K562 (cell line): ENCODE results near the gene CD300LD.

ENCODE experiments used
- BRD9 ChIP-seq: fragments of 450-650 bp; IDR thresholded peaks from 2 replicates; pipeline ENCODE4 v1.6.1; 2018; ENCODE audit warnings: low read depth; ENCODE audit not compliant: partially characterized antibody
- CBFB ChIP-seq: sonication (generic); formaldehyde crosslinking; IDR thresholded peaks from 2 replicates; pipeline ENCODE4 v1.4.0; 2020; ENCODE audit warnings: mild to moderate bottlenecking, missing genetic modification reagents
- CTCF ChIP-seq, 3 experiments: IDR thresholded peaks in 2 of 3; conservative IDR thresholded peaks in 1 of 3; 2 replicates each; pipeline ENCODE4 v1.5.1; 2011 to 2012; ENCODE audit warnings: low read length in 3 of 3, mild to moderate bottlenecking in 3 of 3, control low read depth in 2 of 3, improper control_type of control experiment in 1 of 3, inconsistent platforms in 1 of 3, low read depth in 1 of 3, mixed read lengths in 1 of 3, moderate library complexity in 1 of 3; ENCODE audit not compliant: insufficient read depth in 2 of 3
- JUNB ChIP-seq: fragments of 450-650 bp; formaldehyde crosslinking; conservative IDR thresholded peaks from 2 replicates; pipeline ENCODE4 v1.4.0; 2020; ENCODE audit warnings: mild to moderate bottlenecking
- MAX ChIP-seq: sonication (generic); formaldehyde crosslinking; IDR thresholded peaks from 2 replicates; pipeline ENCODE4 v1.9.0; 2022; ENCODE audit warnings: mild to moderate bottlenecking, missing genetic modification reagents
- MED1 ChIP-seq: sonication (generic); formaldehyde crosslinking; IDR thresholded peaks from 2 replicates; pipeline ENCODE4 v1.8.1; 2023; ENCODE audit warnings: missing genetic modification reagents, borderline replicate concordance
- NBN ChIP-seq: fragments of 450-650 bp; IDR thresholded peaks from 2 replicates; pipeline ENCODE4 v1.6.1; 2016; ENCODE audit warnings: low read depth, mild to moderate bottlenecking
- POLR2AphosphoS5 ChIP-seq: IDR thresholded peaks from 2 replicates; pipeline ENCODE4 v1.6.1; 2011; ENCODE audit warnings: mild to moderate bottlenecking, low read depth, low read length, moderate library complexity; ENCODE audit not compliant: control insufficient read depth, insufficient read depth
- SMAD2 ChIP-seq: fragments of 150-350 bp; IDR thresholded peaks from 2 replicates; pipeline ENCODE4 v1.6.1; 2014; ENCODE audit warnings: low read depth, mild to moderate bottlenecking, low read length
- USF2 ChIP-seq: sonication (generic); formaldehyde crosslinking; IDR thresholded peaks from 2 replicates; pipeline ENCODE4 v1.5.0; 2020; ENCODE audit warnings: missing genetic modification reagents
- ZNF184 ChIP-seq: sonication (generic); formaldehyde crosslinking; IDR thresholded peaks from 2 replicates; pipeline ENCODE4 v1.5.0; 2020; ENCODE audit warnings: missing genetic modification reagents
- ZNF274 ChIP-seq: IDR thresholded peaks from 2 replicates; pipeline ENCODE4 v1.6.1; 2011; ENCODE audit warnings: low read depth, mild to moderate bottlenecking, low read length, moderate library complexity, borderline replicate concordance
- TF ChIP-seq, protein P1 (sequence below): IDR thresholded peaks from 3 replicates; pipeline ENCODE4 v1.6.1; 2011; ENCODE audit warnings: borderline replicate concordance, mild to moderate bottlenecking; ENCODE audit not compliant: insufficient read length, insufficient read depth

DNA sequence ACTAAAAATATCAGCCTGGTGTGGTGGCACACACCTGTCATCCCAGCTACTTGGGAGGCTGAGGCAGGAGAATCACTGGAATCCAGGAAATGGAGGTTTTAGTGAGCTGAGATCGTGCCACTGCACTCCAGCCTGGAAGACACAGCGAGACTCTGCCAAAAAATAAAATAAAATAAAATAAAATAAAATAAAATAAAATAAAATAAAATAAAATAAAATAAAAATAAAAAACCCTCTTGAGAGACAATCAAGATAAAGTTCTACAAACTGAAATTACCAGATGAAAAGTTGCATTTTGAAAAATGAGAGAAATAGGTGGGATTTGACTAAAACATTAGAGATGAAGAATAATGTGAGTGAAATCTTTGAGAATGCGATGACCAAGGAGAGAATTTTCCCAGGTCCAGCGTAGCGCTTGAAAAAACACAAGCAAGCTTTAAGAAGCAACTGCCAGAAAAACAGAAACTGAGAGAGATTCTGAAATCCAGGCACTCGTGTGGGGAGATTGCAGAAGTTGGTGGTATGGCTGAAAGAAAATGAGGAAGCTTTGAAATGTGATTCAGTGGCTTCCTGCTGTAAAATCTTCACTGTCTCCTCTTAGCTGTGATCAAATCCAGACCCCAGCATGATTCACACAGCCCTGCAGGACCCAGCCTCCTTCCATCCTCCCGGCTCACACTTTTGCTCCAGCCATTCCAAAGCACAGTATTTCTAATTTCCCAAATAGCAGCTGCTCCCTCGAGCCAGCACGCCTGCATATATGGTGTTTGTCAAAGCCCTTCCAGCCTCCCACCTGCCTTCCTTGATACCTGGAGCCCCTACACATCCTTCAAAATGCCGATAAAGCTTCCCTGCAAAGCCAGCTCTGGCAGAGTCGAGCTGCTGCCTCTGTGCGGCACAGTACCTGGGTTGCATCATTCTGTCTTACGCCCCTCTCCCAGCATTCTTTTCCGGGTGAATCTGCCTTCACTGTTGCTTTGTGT, 39.7 kb upstream of the CD300LD start:
- TF ChIP-seq JUNB (CRISPR knock-in tag), result no peak
- TF ChIP-seq SMAD2, result no peak
- no peak for TF ChIP-seq BRD9
- no peak for TF ChIP-seq POLR2AphosphoS5
- no peak for TF ChIP-seq MAX (CRISPR knock-in tag)
- no peak for TF ChIP-seq MED1 (CRISPR knock-in tag)
- no peak for TF ChIP-seq CBFB
- TF ChIP-seq USF2 (CRISPR knock-in tag), result no peak
- no peak for TF ChIP-seq ZNF184 (CRISPR knock-in tag)
- TF ChIP-seq ZNF274, result no peak
- TF ChIP-seq, protein P1, sequence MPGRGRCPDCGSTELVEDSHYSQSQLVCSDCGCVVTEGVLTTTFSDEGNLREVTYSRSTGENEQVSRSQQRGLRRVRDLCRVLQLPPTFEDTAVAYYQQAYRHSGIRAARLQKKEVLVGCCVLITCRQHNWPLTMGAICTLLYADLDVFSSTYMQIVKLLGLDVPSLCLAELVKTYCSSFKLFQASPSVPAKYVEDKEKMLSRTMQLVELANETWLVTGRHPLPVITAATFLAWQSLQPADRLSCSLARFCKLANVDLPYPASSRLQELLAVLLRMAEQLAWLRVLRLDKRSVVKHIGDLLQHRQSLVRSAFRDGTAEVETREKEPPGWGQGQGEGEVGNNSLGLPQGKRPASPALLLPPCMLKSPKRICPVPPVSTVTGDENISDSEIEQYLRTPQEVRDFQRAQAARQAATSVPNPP, result no peak
- TF ChIP-seq NBN, result no peak
- no peak for TF ChIP-seq CTCF (IDR thresholded peaks at IDR 0.05 in 2 of 3, conservative IDR thresholded peaks at IDR 0.05 in 1 of 3; ENCODE audit: insufficient read depth in 2 of 3, low read depth in 1 of 3, low read length in 3 of 3)
